Uterus (tissue), 2 donors: ENCODE results near the gene TMEM30A.

Source experiments
- CTCF ChIP-seq, 4 experiments: fragments of 200-600 bp in 2 of 4; fragments of 450-650 bp in 2 of 4; sonication (generic) in 2 of 4; IDR thresholded peaks; one replicate each; pipeline ENCODE4 v1.5.1; 2016 to 2019; ENCODE audit warnings: antibody characterized with exemption in 4 of 4, mild to moderate bottlenecking in 2 of 4, moderate library complexity in 1 of 4
- POLR2A ChIP-seq, 2 donors: fragments of 450-650 bp; IDR thresholded peaks; one replicate each; pipeline ENCODE4 v1.6.1; 2016; ENCODE audit warnings: antibody characterized with exemption in 2 of 2, mild to moderate bottlenecking in 1 of 2, moderate library complexity in 1 of 2

- TF ChIP-seq CTCF (IDR thresholded peaks at IDR 0.05) (no peak), POLR2A (IDR thresholded peaks at IDR 0.05) (no peak)
Observed at GRCh38 chr6:75250552-75250951, 34.0 kb downstream of the TMEM30A start.
